Gastrocnemius medialis (tissue), 4 donors: Measurements from ENCODE around the gene KHDRBS2.

Source experiments
- CTCF ChIP-seq, 5 experiments: fragments of 450-650 bp in 3 of 5; fragments of 200-600 bp in 2 of 5; sonication (generic) in 2 of 5; IDR thresholded peaks in 4 of 5; conservative IDR thresholded peaks in 1 of 5; 1 replicate in 4 of 5; 2 replicates in 1 of 5; pipeline ENCODE4 v1.5.1; 2016 to 2019; ENCODE audit warnings: antibody characterized with exemption in 5 of 5, mild to moderate bottlenecking in 3 of 5, moderate library complexity in 3 of 5
- POLR2A ChIP-seq, 2 donors: fragments of 450-650 bp; IDR thresholded peaks; one replicate each; pipeline ENCODE4 v1.6.1; 2017; ENCODE audit warnings: antibody characterized with exemption in 2 of 2, mild to moderate bottlenecking in 2 of 2, moderate library complexity in 2 of 2

GRCh38 chr6:61675734-61676133 lies 610.3 kb downstream of the KHDRBS2 start:
- no peak for TF ChIP-seq CTCF (IDR thresholded peaks at IDR 0.05 in 4 of 5, conservative IDR thresholded peaks at IDR 0.05 in 1 of 5)
- TF ChIP-seq POLR2A (IDR thresholded peaks at IDR 0.05): no peak
